Sigmoid colon (tissue), 7 donors: Measurements from ENCODE around the gene SPRR1A. TPM values are rescaled to one million over a fixed set of nuclear protein-coding genes. Genes with fewer than 3 reads are reported as not detected.

Experiments used
- DNase-seq: peaks from one replicate; pipeline ENCODE4 v3.0.0-alpha.2; 2019
- H3K27ac ChIP-seq, 4 donors: fragments of 200-600 bp; sonication (generic); one replicate each; pipeline ENCODE4 v1.5.1; 2016 to 2019; ENCODE audit warnings: mild to moderate bottlenecking in 1 of 4
- H3K27me3 ChIP-seq, 3 donors: fragments of 200-600 bp; sonication (generic); one replicate each; pipeline ENCODE4 v1.5.1; 2019; ENCODE audit warnings: mild to moderate bottlenecking in 1 of 3
- H3K36me3 ChIP-seq, 4 donors: fragments of 200-600 bp; sonication (generic); one replicate each; pipeline ENCODE4 v1.5.1; 2016 to 2019
- H3K4me1 ChIP-seq, 4 donors: fragments of 200-600 bp; sonication (generic); one replicate each; pipeline ENCODE4 v1.5.1; 2017 to 2019
- H3K4me3 ChIP-seq, 4 donors: fragments of 200-600 bp; sonication (generic); one replicate each; pipeline ENCODE4 v1.5.1; 2017 to 2019; ENCODE audit warnings: mild to moderate bottlenecking in 2 of 4, moderate library complexity in 1 of 4
- H3K9me3 ChIP-seq, 4 donors: fragments of 200-600 bp in 3 of 4; sonication (generic) in 3 of 4; one replicate each; pipeline versions ENCODE4 v1.5.1 to v1.6.1; 2013 to 2019
- CTCF ChIP-seq, 4 experiments: fragments of 450-650 bp in 3 of 4; fragments of 200-600 bp in 1 of 4; IDR thresholded peaks; one replicate each; pipeline ENCODE4 v1.5.1; 2016 to 2019; ENCODE audit warnings: antibody characterized with exemption in 4 of 4, mild to moderate bottlenecking in 3 of 4, moderate library complexity in 2 of 4
- EP300 ChIP-seq, 4 donors: sonication (generic); formaldehyde crosslinking; IDR thresholded peaks; one replicate each; pipeline ENCODE4 v1.6.1; 2017; ENCODE audit warnings: antibody characterized with exemption in 4 of 4
- POLR2A ChIP-seq, 2 donors: fragments of 450-650 bp; IDR thresholded peaks; one replicate each; pipeline ENCODE4 v1.6.1; 2016; ENCODE audit warnings: antibody characterized with exemption in 2 of 2, mild to moderate bottlenecking in 2 of 2, moderate library complexity in 2 of 2
- POLR2AphosphoS5 ChIP-seq, 4 donors: sonication (generic); formaldehyde crosslinking; IDR thresholded peaks; one replicate each; pipeline ENCODE4 v1.6.1; 2017; ENCODE audit warnings: antibody characterized with exemption in 4 of 4
- WGBS, 2 donors: extraction: QIAGEN DNeasy Blood & Tissue Kit; methylation state at CpG; one replicate each; pipeline ENCODE4 v1.1.7; 2013; 5-methylcytosine and 5-hydroxymethylcytosine counted together
- intact Hi-C: fragments of 100-400 bp; cut with DNase I; formaldehyde crosslinking; loops from one replicate; pipeline ENCODE4 v1.15.1; 2023
- polyA plus RNA-seq, 3 donors: library from polyadenylated mRNA; stranded (reverse); fragments of 200-250 nt; gene quantifications; one replicate each; pipeline ENCODE4 v1.2.3, GENCODE V29; 2013
- total RNA-seq, 4 donors: library from RNA; depleted of rRNA; stranded (reverse); fragments of >200 nt; gene quantifications; one replicate each; pipeline ENCODE4 v1.1.0, GENCODE V29; 2016
- donor health status: healthy with polysubstance abuse.
- donor health status: Bipolar disorder and iron deficiency.
- donor health status: healthy.

Gene SPRR1A
- total and polyA plus RNA-seq, 7 donors, result not detected

- 73 to 84% methylated on average over 3 of the region's 3 CpGs for WGBS, 2 donors
- intact Hi-C loops, result no loop called here
- Histone ChIP-seq H3K4me3 (no peak overlapping the region), H3K36me3 (no peaks in the 10 kb centered on the region), H3K27me3 (no peaks in the 10 kb centered on the region), H3K27ac (no peak overlapping the region), H3K9me3 (no peaks in the 10 kb centered on the region), H3K4me1 (no peaks in the 10 kb centered on the region)
- TF ChIP-seq CTCF (IDR thresholded peaks at IDR 0.05) (no peak), POLR2A (IDR thresholded peaks at IDR 0.05) (no peak), POLR2AphosphoS5 (IDR thresholded peaks at IDR 0.05) (no peak), EP300 (IDR thresholded peaks at IDR 0.05) (no peak)
- DNase-seq, result no peak
Observed at GRCh38 chr1:152959273-152959672, 24.6 kb upstream of the SPRR1A start.

- Histone ChIP-seq H3K27ac (no peak overlapping the region), H3K27me3 (no peaks in the 10 kb centered on the region), H3K4me1 (no peaks in the 10 kb centered on the region), H3K36me3 (no peaks in the 10 kb centered on the region), H3K9me3 (no peaks in the 10 kb centered on the region), H3K4me3 (no peak overlapping the region)
- 93 to 94% methylated on average over 10 of the region's 10 CpGs for WGBS, 2 donors
- intact Hi-C loops, result no loop called here
- TF ChIP-seq EP300 (IDR thresholded peaks at IDR 0.05) (no peak), CTCF (IDR thresholded peaks at IDR 0.05) (no peak)
- DNase-seq, result no peak
Observed at GRCh38 chr1:152959801-152960451, 24.0 kb upstream of the SPRR1A start.

GRCh38 chr1:152960452-152961044 lies 23.3 kb upstream of the SPRR1A start:
- no peak overlapping the region for H3K27ac ChIP-seq
- no peaks in the 10 kb centered on the region for H3K27me3 ChIP-seq
- TF ChIP-seq CTCF (IDR thresholded peaks at IDR 0.05), result no peak
- TF ChIP-seq POLR2AphosphoS5 (IDR thresholded peaks at IDR 0.05), result no peak
- no peak for TF ChIP-seq EP300 (IDR thresholded peaks at IDR 0.05)
- TF ChIP-seq POLR2A (IDR thresholded peaks at IDR 0.05), result no peak
- H3K36me3 ChIP-seq, result no peaks in the 10 kb centered on the region
- 57 to 74% methylated on average over 10 of the region's 10 CpGs for WGBS, 2 donors
- H3K4me3 ChIP-seq, result no peak overlapping the region
- no peak for DNase-seq
- intact Hi-C loops, result no loop called here
- no peaks in the 10 kb centered on the region for H3K4me1 ChIP-seq
- no peaks in the 10 kb centered on the region for H3K9me3 ChIP-seq

- H3K4me3 ChIP-seq, result no peak overlapping the region
- H3K27me3 ChIP-seq, result no peaks in the 10 kb centered on the region
- H3K9me3 ChIP-seq, result no peaks in the 10 kb centered on the region
- H3K27ac ChIP-seq, result no peak overlapping the region
- no peaks in the 10 kb centered on the region for H3K36me3 ChIP-seq
- H3K4me1 ChIP-seq, result no peaks in the 10 kb centered on the region
- DNase-seq, result no peak
- 71 to 87% methylated on average over 7 of the region's 7 CpGs for WGBS, 2 donors
- intact Hi-C loops, result no loop called here
- TF ChIP-seq POLR2AphosphoS5 (IDR thresholded peaks at IDR 0.05) (no peak), EP300 (IDR thresholded peaks at IDR 0.05) (no peak), CTCF (IDR thresholded peaks at IDR 0.05) (no peak), POLR2A (IDR thresholded peaks at IDR 0.05) (no peak)
Observed at GRCh38 chr1:152961226-152961891, 22.5 kb upstream of the SPRR1A start.
